Measurements from ENCODE around the gene CDK9.

The CDK9 gene

DNA sequence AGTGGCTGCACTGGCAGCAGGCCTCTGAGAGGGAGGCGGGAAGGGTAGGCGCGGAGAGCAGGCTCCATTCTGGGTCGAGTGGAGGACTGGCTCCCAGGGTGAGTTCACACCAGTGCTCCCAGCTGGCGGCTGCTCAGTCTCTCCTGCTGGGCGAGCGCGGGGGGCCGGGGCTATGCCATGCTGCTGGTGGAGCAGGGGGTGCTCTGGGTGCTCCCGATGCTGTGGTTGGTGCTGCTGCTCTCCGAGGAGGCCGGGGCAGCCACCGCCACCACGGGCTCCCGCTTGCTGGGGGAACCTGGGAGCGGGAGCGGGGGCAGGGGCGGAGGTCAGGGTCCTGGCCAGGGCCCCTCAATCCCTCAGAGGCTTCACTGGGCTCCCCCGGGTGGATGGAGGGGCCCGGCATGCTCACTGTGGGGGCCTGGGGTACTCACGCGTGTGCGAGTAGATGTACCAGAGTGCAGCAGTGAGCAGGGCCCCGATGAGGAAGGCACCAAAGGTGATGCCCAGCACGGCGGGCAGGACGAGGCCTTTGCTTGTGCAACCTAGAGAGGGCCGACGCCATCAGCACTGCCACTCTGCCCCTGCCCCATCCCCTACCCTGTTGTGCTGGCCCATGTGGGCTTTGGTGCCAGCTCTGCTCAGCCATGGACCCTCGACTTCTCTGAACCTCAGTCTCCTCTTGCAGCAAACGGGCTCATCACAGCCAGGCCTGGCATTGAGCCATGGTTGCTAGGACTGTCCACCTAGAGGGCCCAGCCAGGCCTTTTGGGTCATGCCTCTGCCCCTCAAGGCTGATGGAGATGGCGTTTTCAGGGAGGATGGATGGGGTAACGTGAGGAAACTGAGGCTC, 29.9 kb downstream of the CDK9 start:
- TF ChIP-seq, protein P1, sequence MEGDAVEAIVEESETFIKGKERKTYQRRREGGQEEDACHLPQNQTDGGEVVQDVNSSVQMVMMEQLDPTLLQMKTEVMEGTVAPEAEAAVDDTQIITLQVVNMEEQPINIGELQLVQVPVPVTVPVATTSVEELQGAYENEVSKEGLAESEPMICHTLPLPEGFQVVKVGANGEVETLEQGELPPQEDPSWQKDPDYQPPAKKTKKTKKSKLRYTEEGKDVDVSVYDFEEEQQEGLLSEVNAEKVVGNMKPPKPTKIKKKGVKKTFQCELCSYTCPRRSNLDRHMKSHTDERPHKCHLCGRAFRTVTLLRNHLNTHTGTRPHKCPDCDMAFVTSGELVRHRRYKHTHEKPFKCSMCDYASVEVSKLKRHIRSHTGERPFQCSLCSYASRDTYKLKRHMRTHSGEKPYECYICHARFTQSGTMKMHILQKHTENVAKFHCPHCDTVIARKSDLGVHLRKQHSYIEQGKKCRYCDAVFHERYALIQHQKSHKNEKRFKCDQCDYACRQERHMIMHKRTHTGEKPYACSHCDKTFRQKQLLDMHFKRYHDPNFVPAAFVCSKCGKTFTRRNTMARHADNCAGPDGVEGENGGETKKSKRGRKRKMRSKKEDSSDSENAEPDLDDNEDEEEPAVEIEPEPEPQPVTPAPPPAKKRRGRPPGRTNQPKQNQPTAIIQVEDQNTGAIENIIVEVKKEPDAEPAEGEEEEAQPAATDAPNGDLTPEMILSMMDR (IDR thresholded peaks at IDR 0.05; ENCODE audit: low read depth, low read length), result no peak
- Histone ChIP-seq H3K4me1 (peaks cover 3% of the 10 kb centered on the region; the same call in 1 of the 2 replicates), H3K4me3 (ENCODE audit: low read depth, low read length) (no peak overlapping the region), H3K27me3 (no peaks in the 10 kb centered on the region), H3K36me3 (peaks cover 16% of the 10 kb centered on the region), H3K9me3 (no peaks in the 10 kb centered on the region)
- no peak for DNase-seq

DNA sequence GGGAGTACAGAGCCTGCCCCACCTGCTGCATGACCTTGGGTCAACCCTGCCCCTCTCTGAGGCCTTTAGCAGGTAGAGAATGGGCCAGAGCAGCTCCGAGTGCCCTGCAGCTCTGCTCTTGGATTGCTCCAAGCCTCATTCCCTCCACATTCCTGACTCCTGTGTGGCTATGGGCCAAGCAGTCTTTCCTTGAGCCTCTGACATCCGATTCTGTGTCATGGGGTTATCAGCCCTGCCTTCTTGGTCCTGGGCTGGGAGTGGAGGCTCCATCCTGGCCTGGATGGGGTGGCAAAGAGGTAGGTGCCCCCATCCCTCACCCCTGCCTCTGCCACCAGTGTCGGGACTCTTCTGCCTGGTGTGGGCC, 30.5 kb downstream of the CDK9 start:
- Histone ChIP-seq H3K4me1 (peaks cover 3% of the 10 kb centered on the region; the same call in 1 of the 2 replicates), H3K4me3 (ENCODE audit: low read depth, low read length) (no peak overlapping the region), H3K9me3 (no peaks in the 10 kb centered on the region), H3K36me3 (peaks cover 16% of the 10 kb centered on the region), H3K27me3 (no peaks in the 10 kb centered on the region)
- TF ChIP-seq, protein P1 (IDR thresholded peaks at IDR 0.05; ENCODE audit: low read depth, low read length), result no peak
- no peak for DNase-seq

DNA sequence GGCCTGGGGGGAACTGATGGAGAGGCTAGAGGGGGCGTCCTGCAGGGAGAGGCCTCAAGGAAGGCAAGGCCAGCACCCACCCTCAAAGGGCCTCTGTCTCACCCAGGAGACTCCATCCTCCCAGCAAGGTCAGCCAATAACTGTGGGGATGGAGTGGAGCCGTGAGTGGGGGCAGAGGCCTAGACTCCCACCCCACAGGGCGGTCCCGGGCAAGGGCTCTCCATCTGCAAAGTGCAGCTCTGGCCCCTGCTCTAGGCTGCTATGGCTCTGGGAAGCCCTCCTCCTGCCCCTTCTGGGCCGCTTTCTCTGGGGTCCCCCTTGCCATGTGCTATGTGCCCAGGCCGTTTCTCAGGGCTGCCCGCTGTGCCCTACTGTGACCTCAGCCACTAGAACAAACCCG, 30.9 kb downstream of the CDK9 start:
- peaks cover 3% of the 10 kb centered on the region; the same call in 1 of the 2 replicates for H3K4me1 ChIP-seq
- TF ChIP-seq, protein P1 (IDR thresholded peaks at IDR 0.05; ENCODE audit: low read depth, low read length), result no peak
- H3K4me3 ChIP-seq (ENCODE audit: low read depth, low read length), result no peak overlapping the region
- H3K36me3 ChIP-seq, result peaks cover 16% of the 10 kb centered on the region
- no peak for DNase-seq
- H3K27me3 ChIP-seq, result no peaks in the 10 kb centered on the region
- no peaks in the 10 kb centered on the region for H3K9me3 ChIP-seq

DNA sequence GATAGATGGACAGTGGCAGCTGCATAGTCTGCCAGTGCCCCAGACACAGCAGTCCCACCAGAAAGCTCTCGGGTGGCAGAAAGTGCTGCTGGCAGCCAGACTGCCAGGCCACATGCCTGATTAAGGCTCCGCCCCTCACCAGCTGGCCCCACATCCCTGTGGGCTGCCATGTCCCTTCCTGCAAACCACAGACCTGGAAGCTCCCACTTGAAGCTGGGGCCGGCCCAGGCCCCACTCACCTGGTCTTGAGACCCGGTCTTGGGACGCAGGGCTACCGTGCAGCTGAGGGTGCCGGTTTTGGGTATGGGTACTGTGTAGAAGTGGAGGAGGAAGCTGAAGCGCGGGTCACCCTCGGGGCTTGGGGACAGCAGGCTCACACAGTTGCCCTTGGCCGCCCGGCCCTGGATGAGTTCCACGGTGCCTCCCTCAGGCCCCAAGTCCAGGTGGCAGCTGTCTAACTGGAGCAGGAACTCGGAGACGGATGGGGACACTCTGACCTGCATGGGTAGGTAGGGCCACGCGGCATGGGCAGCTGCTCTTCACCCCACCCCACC, 32.1 kb downstream of the CDK9 start:
- H3K36me3 ChIP-seq, result peaks cover 13% of the 10 kb centered on the region
- TF ChIP-seq, protein P1 (IDR thresholded peaks at IDR 0.05; ENCODE audit: low read depth, low read length), result no peak
- no peaks in the 10 kb centered on the region for H3K27me3 ChIP-seq
- H3K4me3 ChIP-seq (ENCODE audit: low read depth, low read length), result no peak overlapping the region
- H3K9me3 ChIP-seq, result no peaks in the 10 kb centered on the region
- H3K4me1 ChIP-seq, result peaks cover 3% of the 10 kb centered on the region; the same call in 1 of the 2 replicates
- peak; percentile 61 for DNase-seq

DNA sequence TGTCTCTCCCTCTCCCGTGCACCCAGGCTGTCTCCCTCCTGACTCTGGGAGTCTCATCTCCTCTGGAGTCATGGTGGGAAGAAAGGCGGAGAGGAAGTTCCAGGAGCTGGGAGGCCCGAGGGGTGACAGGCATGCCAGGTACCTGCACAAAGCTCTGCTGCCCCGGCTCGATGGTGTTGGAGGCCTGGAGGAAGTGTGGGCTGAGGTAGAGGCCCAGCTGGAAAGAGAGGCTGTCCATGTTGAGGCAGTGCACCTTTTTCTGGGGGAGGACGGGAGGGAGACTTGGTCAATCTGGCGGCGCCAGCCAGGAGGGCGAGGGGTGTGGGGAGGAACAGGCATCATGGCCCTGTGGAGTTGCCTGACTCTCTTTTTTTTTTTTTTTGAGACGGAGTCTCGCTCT, 32.7 kb downstream of the CDK9 start:
- no peak for DNase-seq
- TF ChIP-seq, protein P1 (IDR thresholded peaks at IDR 0.05; ENCODE audit: low read depth, low read length), result no peak
- H3K9me3 ChIP-seq, result no peaks in the 10 kb centered on the region
- no peak overlapping the region for H3K4me3 ChIP-seq (ENCODE audit: low read depth, low read length)
- peaks cover 7% of the 10 kb centered on the region for H3K36me3 ChIP-seq
- H3K27me3 ChIP-seq, result no peaks in the 10 kb centered on the region
- H3K4me1 ChIP-seq, result peaks cover 3% of the 10 kb centered on the region; the same call in 1 of the 2 replicates

DNA sequence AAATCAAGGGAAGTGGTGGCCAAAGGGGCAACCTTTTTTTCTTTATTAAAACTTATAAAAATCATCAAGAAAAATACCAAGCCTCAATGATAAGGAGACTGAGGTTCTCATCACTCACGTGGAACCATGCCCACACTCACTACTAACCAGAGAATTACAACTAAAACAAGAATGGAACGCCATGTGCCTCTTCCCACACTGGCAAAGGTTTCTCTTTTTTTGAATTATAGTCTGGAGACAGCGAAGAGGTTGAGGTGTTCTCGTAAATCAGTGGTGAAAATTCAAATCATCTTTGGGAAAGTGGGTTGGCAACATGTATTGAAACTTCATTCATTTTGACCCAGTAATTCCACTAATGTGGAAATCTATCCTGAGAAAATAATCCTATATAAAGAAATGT, 36.3 kb downstream of the CDK9 start:
- Histone ChIP-seq H3K4me3 (ENCODE audit: low read depth, low read length) (no peak overlapping the region), H3K4me1 (peaks cover 6% of the 10 kb centered on the region; the same call in 1 of the 2 replicates), H3K27me3 (no peaks in the 10 kb centered on the region), H3K9me3 (no peaks in the 10 kb centered on the region), H3K36me3 (no peaks in the 10 kb centered on the region)
- DNase-seq, result no peak
- TF ChIP-seq, protein P1 (IDR thresholded peaks at IDR 0.05; ENCODE audit: low read depth, low read length), result no peak

Measured in BE2C (cell line).